Glomerular visceral epithelial cell (primary cell): Measurements from ENCODE around the gene TMEM214.
A peak's percentile ranks its signal among the peaks of the same experiment; 100 is the strongest.
"Not testable (repeated sequence)": the region's sequence is repeated elsewhere in the genome, so short reads cannot be mapped to it uniquely, and the experiment has no call there.

Experiments used
- DNase-seq: peaks from one replicate; pipeline ENCODE4 v3.0.0-alpha.2; 2016; ENCODE audit errors: extremely low spot score

TMEM214 gene

DNA sequence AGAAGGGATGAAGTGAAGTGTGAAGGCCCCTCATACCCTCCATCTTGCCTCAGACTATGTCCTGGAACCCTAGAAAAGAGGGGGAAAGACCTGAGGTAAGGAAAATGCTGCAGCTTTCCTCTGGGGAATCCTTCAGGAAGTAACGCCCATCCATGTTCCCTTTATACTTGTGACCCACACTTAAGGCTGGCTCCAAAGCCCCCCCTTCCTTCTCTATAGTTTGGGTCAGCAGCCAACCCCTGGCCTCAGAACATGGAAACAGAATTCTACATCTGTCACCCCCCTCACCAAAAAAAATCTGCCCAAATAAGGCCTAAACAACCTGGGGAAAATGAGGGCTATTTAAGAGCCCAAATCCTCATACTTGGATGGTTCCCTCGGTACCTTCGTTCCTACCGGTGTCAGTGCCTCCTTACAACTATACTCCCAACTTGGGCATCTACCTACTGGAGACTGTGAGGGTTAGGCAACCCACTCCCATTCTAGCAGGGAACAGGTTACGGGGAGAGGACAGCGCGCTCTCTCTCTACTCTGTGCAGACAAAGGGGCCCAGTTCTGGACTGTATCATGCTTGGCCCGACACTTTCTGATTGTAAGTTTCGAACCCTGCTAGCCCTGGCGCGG lies 38.0 kb downstream of the TMEM214 start:
- no peak for DNase-seq

DNA sequence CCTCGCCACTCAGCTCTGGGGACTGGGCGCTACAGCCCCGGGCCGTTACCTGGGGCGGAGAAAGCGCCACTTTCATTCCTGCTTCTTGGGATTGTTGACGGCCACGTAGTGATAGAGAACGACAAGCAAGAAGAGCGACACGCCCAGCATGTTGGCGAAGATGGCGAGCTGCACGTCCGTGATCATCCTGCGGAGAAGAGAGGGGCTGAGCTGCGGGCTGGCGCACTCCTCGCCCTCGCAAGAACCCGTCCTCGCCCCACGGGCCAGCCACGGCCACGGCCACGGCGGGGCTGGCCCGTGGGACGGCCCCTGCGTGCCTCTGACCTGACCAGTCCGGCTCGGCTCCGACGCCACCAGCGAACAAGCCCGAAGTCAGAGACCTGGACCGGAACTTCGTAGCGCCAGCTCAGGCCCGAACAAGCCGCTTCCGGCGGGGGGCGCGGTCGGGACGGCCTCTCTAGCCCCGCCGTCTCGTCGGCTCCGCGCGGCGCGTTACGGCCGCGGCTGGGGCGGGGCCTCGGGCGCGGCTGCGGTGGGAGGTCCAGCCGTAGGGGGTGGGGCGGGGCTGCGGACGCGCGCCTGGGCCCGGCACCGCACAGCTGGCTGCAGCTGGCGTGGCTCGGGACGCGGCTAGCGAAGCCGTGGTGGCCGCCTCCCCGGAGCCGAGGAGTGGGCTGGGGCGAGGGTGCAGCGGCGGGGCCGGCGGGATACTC lies 38.7 kb downstream of the TMEM214 start, which contains the start of gene OST4:
Gene OST4 (minus strand): TSS at position 378 of the 713 bp plus-strand sequence.
- DNase-seq: peak; percentile 88

DNA sequence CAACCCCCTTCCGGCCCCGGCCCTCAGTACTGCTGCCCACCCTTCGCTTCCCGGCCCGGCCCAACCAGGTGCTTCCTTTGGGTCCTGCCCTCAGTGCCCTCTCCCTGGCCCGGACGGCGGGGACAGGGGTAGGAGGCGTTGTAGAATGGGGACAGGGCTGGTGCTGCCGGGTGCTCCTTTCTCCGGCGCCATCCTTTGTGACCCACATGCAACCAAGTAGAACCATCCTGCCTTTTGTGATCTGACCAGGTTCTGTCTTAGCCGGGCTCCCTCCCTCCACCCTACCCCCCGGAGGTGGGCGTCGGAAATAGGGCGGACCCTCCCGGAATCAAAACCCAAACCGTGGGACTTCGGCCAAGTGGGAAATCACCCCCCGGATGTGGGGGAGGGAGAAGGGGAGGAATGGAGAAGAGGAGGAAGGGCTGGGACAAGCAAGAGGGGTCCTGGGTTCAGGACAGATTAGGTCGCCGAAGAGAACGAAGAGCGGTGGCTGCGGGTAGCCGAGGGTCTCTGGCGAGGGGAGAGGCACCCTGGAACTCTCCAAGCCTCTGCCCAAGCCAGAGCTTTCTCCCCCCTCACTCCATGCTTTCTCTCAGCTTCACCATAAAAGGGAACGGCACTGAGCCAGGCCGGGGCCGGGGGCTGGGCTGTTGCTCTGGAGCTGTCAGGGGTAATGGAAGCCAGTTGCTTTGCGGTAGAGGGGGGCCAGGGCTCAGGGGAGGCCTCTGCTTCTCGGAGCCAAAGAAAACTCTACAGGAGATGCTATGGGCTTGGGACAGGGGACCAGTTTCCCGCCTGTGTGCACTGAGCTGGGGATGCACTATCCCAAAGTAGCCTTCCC lies 39.4 kb downstream of the TMEM214 start:
- no peak for DNase-seq

DNA sequence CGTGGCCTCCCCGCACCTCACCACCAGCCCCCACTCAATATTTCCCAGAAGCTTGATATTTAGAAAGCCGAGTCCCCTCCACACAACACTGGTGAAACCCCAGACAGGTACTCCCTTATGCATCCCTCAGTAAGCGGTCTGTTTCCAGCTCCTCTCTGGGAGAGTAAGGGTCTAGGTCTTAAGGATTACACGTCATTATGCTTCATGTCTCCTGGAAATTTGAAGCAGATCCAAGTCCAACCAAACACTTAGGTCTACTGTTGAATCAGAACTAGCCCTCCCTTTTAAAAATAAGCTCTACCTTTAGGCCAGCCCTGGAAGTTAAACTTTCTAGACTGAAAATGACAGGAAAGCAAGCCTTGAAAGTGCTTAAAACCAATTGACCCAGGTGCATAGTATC lies 40.2 kb downstream of the TMEM214 start:
- no peak for DNase-seq

GRCh38 chr2:27073782-27074181 lies 41.0 kb downstream of the TMEM214 start:
- DNase-seq: no peak

DNA sequence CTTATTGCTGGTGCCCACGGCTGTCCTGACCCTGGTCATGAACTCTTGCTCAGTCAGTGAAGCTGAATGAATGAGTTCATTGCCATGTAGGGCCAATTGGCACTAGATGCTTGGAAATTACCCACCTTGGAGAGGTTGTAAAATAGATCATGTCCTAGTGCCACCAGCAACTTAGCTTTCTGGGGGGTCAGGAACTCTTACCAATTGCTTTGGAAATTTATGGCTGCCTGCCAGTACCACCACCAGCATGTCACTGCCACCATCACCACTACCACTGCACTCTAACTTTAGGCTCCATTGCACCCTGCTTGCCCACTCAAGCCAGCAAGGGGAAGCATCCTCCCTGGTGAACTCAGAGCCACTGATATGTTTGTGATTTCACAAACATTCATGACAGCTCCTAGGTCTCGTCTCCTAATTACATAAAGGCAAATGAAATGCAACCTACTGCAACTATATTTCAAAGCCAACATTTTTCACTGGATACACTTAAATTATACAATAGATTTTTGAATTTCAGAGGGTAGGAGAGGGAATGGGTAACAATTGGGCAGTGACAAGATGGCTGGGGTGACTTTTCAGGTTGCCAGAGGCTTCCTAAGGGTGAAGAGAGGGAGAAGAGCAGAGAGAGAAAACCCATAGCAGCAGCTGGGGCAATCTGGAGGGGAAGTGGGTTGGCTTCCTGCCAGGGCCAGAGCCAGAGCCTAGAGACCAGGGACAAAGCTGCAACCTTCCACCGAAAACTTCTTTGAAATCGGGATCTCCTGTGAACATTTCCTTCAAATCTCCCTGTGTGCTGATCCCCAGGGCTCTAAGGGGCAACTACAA lies 42.2 kb downstream of the TMEM214 start:
- no peak for DNase-seq

DNA sequence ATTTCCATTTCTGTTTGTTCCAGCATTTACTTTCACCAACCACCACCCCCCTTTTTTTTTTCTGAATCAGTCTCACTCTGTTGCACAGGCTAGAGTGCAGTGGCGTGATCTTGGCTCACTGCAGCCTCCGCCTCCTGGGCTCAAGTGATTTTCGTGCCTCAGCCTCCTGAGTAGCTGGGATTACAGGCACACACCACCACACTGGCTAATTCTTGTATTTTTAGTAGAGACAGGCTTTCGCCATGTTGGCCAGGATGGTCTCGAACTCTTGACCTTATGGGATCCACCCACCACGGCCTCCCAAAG lies 42.8 kb downstream of the TMEM214 start:
- not testable (repeated sequence) for DNase-seq

GRCh38 chr2:27076323-27076722 lies 43.6 kb downstream of the TMEM214 start:
- no peak for DNase-seq

GRCh38 chr2:27077231-27077630 lies 44.5 kb downstream of the TMEM214 start:
- no peak for DNase-seq

DNA sequence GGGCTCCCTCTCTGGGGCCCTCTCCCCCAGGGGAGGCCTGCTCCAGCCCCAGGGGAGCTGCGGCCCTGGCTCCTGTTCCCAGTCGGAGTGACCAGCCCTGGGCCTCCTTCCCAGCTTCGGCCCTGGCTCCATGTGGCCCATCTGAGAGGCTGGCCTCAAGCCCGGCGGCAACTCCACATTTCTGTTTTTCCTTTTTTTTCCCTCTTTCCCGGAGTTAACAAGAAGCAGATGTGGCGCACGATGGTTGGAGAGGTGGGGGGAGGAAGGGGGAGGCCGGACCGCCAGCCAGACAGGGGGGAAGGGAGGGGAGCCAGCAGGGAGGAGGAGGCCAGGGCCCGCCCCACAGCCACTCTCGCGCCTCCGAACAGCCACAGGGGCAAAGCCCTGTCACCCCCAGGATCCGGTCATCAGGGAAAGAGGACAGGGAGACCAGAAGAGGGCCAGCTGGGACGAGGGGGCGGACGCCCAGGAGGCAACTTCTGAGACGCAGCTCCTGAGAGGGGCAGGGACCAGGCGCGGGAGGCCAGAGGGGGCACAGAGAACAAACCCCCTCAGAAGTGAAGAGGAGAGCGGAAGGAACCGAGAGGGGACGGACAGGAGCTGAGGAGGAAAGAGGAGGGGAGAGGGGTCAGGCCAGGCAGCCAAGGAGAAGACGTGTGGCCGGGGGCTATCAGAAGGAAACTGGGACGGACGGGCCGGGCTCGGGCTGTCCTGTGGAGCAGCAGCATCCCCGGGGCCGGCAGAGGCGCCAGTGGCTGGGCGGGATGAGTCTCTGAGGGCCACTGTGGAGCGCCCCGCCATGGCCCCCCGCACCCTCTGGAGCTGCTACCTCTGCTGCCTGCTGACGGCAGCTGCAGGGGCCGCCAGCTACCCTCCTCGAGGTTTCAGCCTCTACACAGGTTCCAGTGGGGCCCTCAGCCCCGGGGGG lies 45.8 kb downstream of the TMEM214 start, which contains the start of gene EMILIN1:
Gene EMILIN1 (plus strand): TSS at position 349 of the 928 bp plus-strand sequence. CDS start 451 bp downstream, at position 800.
- no peak for DNase-seq

GRCh38 chr2:27079233-27080139 lies 46.7 kb downstream of the TMEM214 start:
- no peak for DNase-seq

DNA sequence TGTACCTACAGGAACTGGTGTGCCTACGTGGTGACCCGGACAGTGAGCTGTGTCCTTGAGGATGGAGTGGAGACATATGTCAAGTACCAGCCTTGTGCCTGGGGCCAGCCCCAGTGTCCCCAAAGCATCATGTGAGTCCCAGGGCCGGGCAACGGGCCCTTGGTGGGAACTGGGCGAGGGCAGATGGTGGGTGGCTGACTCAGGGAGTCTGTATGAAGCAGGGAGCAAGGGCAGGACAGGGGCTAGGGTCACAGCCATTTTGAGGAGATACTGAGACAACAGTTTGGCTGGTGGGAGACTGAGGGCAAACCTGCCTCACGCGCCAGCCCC lies 47.3 kb downstream of the TMEM214 start:
- DNase-seq: no peak

DNA sequence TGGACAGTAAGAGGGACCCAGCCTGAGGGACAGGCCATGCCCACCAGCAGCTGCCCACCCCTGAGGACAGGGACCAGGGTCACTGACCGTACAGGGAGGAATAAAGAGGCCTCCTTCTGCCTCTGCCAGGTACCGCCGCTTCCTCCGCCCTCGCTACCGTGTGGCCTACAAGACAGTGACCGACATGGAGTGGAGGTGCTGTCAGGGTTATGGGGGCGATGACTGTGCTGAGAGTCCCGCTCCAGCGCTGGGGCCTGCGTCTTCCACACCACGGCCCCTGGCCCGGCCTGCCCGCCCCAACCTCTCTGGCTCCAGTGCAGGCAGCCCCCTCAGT lies 47.8 kb downstream of the TMEM214 start:
- no peak for DNase-seq

DNA sequence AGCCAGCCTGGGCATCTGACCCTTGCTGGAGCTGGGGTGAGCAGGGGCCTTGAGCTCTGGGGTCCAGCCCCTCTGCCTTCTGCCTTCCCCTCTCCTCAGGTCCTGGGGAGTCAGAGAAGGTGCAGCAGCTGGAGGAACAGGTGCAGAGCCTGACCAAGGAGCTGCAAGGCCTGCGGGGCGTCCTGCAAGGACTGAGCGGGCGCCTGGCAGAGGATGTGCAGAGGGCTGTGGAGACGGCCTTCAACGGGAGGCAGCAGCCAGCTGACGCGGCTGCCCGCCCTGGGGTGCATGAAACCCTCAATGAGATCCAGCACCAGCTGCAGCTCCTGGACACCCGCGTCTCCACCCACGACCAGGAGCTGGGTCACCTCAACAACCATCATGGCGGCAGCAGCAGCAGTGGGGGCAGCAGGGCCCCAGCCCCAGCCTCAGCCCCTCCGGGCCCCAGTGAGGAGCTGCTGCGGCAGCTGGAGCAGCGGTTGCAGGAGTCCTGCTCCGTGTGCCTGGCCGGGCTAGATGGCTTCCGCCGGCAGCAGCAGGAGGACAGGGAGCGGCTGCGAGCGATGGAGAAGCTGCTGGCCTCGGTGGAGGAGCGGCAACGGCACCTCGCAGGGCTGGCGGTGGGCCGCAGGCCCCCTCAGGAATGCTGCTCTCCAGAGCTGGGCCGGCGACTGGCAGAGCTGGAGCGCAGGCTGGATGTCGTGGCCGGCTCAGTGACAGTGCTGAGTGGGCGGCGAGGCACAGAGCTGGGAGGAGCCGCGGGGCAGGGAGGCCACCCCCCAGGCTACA lies 49.4 kb downstream of the TMEM214 start:
- no peak for DNase-seq

DNA sequence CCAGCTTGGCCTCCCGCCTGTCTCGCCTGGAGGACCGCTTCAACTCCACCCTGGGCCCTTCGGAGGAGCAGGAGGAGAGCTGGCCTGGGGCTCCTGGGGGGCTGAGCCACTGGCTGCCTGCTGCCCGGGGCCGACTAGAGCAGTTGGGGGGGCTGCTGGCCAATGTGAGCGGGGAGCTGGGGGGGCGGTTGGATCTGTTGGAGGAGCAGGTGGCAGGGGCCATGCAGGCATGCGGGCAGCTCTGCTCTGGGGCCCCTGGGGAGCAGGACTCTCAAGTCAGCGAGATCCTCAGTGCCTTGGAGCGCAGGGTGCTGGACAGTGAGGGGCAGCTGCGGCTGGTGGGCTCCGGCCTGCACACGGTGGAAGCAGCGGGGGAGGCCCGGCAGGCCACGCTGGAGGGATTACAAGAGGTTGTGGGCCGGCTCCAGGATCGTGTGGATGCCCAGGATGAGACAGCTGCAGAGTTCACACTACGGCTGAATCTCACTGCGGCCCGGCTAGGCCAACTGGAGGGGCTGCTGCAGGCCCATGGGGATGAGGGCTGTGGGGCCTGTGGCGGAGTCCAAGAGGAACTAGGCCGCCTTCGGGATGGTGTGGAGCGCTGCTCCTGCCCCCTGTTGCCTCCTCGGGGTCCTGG lies 50.1 kb downstream of the TMEM214 start:
- DNase-seq: no peak

- no peak for DNase-seq
These were observed 50.9 kb downstream of the TMEM214 start for GRCh38 chr2:27083410-27084296.

DNA sequence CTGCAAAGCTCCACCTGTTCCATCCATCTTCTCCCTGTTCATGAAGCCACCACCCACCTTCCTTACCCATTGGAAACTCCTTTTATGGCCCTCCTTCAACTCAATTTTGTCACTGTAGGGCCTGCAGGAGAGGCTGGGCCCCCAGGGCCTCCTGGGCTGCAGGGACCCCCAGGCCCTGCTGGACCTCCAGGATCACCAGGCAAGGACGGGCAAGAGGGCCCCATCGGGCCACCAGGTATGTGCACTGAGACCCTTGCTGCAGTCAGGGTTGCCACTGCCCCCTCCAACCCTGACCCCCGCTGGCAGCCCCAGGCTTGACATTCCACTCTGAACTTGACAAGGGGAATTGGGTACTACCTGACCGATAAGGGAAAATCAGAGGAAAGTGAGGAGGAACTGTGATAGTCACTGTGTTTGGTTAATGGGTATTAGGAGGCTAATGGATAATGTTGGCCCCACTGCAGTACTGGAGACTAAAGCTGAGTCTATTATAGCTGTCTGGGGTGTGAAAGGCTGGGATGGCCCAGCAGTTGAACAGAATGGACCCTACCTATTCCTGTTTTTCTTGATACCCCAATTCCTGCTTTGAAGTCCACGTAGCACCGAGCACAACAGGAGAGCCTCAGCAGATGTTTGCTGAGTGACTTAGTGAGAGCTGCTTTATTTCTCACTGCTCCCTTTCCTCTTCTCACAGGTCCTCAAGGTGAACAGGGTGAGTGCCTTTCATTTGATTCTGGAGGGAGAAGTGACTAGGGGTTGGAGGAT lies 51.7 kb downstream of the TMEM214 start:
- no peak for DNase-seq
